T-helper 1 cell treated with Interleukin-12 subunit alpha and Interleukin-12 subunit beta and Interleukin-4 antibody, amounts not matched to agents 30 ng/mL and 1 ng/mL, for 36 hours (primary cell): ENCODE data around the gene SPTLC3. TPM values are rescaled to one million over a fixed set of nuclear protein-coding genes. Genes with fewer than 3 reads are reported as not detected.

Source experiments
- intact Hi-C: fragments of 100-400 bp; cut with micrococcal nuclease; formaldehyde crosslinking; loops from one replicate; pipeline ENCODE4 v1.15.1; 2024
- total RNA-seq: library from RNA; stranded (reverse); gene quantifications from 2 replicates; pipeline ENCODE4 v1.2.3, GENCODE V29; 2022

The SPTLC3 gene
- total RNA-seq, 1 donor from 2014 or later, result 0.39 TPM

DNA sequence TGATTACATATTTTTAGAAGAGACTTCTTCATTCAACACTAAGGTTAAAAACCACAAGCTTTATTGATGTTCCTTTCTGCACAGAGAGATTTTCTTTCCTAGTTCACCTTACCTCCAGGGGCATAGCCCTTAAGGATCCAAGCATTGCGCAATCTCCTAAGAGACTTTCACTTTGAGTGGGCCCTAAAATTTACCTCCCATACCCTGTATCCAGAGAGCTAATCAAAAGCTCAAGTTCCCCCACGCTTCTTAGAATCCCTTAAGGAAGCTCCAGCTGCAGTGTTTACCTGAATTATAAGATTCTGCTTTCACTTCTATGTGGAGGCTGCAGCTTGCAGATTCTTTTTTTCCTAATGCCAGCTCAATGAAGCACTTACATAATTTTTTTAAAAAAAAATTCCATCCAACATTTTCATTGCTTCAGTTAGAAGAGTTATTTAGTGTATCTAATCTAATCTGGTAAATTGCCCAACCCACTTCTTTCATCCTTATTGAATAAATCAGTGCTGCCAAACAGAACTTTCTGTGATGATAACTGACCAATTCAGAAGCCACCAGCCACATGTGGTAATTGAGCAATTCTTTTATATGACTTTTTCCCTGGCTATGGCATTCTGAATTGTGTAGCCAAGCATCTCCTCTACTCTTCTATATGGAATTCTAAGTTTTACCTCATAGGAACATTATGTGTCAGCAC, 24.6 kb upstream of the SPTLC3 start:
- intact Hi-C loops, result no loop called here

DNA sequence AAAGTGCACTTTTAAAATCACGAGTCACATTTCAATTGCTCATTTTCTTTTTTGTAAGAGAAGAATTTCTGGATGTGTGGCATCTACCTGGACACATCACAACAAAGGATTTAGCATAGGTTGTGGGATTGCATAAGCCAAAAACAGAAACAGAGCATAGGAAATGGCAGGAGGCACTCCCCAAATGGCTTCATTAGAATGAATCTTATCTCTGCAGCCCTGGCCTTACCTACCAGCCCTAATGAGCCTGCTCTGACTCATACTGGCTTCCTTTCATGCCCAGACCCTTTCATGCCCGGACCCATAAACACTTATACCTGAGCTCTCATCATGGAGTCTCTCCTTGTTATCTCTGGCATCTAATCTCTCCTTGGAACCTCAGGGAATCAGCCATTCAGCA, 23.9 kb upstream of the SPTLC3 start:
- intact Hi-C loops, result no loop called here

DNA sequence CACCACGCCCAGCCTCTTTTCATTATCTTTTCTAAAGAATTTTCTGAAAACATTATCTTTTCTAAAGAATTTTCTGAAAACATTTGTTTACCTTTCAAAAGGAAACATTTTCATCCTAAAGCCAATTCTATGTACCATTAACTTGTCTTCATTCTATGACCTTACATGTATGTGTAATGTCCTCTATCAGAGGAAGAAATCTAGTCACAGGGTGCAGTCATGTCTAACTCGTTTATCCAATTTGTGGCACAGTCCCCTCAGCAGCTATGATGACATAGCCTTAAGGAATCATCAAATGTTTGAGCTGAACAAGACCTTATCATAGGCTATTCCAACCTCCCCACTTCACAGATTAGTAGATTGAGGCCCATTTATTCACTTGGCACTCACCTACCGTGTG, 21.5 kb upstream of the SPTLC3 start:
- intact Hi-C loops, result no loop called here

DNA sequence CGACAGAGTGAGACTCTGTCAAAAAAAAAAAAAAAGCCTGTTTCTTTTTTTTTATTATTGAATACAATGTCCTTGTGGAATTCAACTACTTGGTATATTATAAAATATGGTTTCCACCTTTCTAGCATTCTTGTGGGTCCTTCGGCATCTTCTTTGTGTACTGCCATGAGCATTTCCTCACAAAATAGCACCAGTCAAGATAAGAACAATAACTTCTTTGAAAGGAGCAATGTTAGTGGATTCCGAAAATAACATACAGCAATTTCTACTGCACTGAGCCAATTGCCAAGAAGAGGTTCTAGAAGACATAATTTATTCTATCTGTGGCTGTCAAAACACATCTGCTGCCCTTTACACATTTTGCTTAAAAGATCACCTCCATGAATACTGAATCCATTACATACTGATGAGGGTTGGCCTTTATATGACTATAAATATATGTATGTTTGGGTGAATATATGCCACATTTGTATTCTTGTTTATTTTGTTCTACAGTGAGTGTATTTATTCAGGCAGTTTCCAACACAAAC, 19.1 kb upstream of the SPTLC3 start:
- intact Hi-C loops, result no loop called here

DNA sequence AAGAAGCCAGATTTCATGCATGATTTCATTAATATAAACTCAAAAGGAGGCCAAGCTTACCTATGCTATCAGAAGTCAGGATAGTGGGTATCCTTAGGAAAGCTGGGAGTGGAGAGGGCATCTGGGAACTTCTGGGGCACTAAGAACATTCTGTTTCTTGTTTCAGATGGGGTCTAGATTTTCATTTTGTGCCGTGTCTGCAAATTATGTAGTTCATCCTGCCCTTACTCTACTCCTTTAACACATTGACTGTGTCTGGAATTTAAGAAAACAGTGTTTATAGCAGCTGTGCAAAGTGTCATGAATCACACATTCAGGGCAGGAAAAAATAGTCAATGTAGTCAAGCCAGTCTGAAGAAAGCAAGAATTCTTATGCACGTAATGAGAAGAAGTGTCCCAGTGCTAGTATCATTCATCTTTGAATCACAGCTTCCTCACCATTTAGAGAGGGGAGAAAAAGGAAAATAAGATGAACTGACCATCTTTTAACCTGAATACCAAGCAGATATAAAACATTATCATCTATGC, 11.6 kb upstream of the SPTLC3 start:
- intact Hi-C loops, result no loop called here

DNA sequence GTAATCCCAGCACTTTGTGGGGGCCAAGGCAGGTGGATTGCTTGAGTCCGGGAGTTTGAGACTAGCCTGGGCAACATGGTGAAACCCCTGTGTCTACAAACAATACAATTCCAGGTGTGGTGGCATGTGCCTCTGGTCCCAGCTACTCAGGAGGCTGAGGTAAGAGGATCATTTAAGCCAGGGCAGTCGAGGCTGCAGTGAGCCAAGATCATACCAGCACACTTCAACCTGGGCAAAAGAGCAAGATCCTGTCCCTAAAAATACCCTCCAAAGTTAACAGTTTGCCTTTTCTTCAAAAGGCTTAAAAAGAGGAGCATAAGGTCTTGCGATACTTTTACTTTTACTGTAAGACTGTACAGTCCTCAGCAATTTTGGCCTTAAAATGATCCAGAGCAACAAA, 10.7 kb upstream of the SPTLC3 start:
- intact Hi-C loops, result no loop called here

DNA sequence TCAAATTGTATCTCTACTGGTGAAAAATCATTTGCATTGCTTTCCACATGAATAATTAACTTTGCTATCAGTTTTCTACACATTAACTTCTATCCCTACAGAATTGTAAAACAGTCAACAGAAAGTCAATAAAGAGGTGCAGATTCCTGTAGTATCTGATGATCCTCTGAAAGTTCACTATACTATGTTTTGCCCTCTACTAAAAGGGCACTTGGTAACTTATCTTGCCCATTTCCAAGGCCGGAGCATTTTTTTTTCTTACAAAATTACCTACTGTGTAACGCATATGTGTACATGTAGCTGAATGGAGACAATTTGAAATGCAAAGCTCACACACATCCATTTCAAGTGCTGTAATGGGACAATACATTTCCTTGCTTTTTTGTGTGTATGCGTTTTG, 9.6 kb upstream of the SPTLC3 start:
- intact Hi-C loops, result no loop called here

DNA sequence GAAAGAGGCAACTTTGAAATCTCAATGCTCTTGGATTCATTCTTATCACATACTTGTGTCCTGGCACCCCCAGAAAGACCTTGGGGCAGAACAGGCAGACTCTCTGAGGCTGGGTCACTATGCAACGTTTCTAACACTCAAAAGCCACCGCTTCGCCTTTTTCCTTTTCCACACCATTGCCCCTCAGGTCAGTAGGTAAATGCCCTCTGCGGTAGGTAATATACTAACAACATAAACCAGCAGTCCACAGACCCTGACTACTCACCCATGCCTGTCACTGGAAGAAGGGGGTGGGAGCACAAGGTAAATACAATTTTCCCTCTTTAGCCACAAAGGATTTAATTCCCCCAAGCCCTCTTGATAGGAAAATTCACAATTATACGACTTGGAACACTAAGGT, 6.5 kb upstream of the SPTLC3 start:
- intact Hi-C loops, result no loop called here

DNA sequence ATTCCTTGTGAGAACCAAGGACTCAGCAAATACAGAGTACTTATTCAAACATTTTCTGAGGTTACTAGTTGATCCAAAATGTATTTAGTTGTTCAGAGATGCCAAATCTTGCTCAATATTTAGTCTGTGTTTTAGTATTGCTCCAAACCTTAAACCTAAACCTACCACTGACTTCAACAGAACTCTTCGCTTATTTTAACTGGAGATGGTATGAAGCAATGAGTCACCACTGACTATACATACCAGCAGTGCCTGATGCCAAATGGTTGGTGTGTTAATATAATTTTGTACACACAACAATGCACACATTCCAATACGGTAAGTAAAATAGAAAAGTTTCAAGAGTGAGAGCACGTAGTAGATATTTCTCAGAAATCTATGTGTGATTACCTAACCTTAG, 1.9 kb upstream of the SPTLC3 start:
- intact Hi-C loops, result no loop called here

DNA sequence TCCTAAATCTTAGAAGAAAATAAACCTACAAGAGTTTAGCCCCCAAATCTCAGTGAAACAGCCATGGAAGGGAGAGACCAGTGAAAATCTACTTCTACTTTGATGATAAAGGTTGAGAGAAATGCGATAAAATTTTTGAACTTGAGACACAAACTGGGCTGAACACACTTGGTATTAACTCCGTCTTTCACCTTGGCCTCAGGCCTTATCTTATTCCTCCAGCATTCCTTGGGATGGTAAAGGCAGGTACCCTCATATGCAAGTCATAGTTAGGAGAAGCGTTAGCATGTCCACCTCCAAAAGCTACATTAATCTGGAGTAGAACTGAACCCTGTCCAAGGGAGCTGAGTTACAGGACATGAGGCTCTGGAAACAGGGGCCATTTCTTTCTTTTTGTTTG, 1.2 kb upstream of the SPTLC3 start:
- intact Hi-C loops, result no loop called here

DNA sequence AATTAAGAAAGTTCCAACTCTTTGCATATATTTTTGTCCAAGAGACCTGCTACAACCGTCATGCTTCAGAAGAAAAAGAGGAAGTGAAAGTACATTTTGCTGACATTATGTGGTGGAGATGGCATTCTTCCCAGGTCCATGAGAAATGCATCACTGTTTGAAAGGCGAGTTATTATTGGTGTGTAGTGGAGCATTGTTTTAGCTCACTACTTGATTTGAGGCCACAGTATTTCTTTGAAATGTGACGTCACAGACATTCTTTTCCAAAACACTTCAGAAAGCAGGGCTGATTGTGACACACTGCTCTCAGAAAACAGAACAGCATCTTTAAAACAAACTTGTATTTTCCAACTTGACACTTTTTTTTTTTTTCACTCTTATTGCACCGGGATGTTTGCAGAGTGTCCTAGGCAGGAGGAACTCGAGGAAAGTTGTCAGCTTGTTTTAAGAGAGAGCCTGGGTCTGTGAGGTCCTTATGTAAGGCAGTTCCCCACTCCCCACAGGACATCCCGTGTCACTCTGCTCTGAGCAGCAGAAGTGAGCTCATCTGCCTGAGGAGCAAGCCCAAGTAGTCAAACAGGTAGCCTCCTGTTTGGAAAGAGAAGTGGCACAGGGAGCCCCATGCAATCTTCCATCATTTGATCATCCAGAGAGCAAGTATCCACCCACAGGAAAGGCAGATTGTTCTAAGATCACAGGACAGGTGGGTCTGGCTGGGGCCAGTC, 1.1 kb downstream of the SPTLC3 start:
- intact Hi-C loops, result no loop called here

DNA sequence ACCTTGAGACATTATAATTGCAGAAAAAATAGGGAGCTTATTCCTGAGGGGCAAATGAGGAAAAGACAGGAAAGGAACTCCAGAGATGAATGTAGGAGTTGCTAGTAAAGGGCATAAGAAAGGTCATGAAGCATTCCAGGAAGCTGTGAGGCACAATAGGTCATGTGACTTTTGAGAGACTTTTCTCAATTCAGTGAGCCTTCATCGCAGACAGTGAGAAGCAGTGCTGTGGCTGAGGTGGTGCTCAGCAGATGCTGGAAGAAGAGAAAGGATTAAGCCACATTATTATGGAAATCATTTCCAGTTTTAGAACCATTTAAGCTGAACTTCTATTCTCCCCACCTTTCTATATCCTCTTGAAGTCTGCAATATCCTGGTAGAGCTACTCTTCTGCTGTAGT, 4.1 kb downstream of the SPTLC3 start:
- intact Hi-C loops, result no loop called here

DNA sequence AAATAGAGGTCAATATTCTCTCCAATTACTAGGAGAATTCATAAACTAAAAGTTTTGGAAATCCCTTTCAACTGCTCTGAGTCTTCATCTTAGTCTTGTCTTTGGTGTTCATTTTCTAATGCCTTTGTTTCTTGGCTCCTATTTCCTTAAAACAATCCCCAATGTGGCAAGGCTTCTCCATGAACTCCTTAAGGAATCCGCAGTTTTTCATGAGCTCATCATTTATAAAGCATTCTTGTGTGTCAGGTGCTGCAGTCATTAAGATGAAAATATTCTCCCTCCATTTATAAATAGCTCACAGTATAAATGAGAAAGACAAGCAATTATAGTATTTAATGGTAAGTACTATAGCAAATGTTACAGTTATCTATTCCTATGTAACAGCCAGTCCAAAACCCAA, 4.6 kb downstream of the SPTLC3 start:
- intact Hi-C loops, result no loop called here

DNA sequence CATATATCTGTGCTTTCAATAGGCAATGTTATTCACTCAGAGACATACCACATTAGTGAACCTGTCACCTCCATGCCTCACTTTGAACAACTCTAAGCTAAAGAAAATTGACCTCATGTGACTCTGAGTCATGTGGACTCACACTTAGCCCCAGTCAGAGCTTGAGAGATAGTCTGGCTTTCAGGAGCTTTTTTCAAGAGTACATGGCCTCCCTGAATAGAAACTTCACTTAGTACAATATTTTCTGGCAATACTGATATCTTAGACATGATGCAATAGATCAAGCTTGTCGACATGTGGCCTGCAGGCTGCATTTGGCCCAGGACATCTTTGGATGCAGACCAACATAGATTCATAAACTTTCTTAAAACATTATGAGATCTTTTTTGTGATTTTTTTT, 8.5 kb downstream of the SPTLC3 start:
- intact Hi-C loops, result no loop called here

DNA sequence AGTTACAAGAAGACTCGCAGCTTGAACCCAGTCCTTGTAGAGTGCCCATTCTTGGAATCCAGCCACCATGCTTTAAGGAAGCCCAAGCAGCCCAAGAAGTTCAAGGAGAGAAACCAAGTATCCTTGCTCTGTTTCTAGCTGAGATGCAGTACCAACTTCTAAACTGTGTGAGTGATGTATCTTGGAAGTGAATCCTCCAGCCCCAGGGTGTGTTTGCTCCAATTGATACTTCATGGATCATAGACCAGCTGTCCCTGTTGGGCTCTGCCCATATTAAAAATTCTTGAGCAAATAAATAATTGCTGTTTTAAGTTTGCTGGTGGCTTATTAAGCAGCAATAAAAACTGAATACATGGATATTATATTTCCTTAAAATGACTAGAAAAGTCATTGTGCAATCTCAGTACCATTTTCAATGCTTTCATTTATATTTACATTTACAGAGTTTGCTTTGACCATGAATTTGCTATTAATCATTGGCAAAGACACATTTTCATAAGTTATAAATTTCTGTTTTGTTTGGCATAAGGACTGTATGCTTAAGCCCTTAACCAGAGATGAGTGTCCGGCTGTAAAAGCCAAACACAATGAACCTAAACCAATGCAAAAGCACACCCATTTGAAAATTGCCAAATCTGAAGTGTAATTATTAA, 9.2 kb downstream of the SPTLC3 start:
- intact Hi-C loops, result no loop called here

DNA sequence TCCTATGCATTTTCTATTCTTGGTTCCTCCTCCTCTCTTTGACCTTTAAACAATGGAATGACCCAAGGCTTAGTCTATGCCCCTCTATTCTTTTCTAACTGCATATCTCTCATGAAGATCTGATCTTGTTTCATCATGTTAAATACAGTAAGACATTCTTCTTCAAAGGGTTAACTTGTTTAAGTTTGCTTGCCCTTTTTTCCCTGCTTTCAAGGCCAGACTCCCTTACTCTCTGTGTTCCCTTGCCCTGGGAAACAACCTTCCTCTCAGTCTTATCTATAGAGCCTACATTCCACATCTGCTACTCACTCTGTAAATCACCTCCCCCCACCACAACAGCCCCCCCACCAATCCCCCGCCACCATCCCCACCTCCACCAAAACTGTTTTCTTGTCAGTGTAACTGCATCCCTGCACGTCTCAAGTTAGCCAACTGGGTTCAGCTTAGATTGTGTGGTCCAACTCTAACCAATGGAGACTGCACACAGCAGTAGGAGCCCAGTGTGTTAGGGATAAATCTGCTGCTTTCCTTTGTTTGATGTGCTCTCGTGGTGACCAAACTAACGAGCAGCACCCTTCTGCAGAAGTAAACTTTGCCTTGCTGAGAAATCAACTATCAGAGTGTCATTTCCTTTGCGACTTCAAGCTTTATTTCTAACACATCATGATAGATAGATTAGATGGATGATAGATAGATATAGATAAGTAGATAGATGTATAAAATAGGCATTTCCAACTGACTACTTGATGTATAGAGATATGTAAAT, 12.6 kb downstream of the SPTLC3 start:
- intact Hi-C loops, result no loop called here

DNA sequence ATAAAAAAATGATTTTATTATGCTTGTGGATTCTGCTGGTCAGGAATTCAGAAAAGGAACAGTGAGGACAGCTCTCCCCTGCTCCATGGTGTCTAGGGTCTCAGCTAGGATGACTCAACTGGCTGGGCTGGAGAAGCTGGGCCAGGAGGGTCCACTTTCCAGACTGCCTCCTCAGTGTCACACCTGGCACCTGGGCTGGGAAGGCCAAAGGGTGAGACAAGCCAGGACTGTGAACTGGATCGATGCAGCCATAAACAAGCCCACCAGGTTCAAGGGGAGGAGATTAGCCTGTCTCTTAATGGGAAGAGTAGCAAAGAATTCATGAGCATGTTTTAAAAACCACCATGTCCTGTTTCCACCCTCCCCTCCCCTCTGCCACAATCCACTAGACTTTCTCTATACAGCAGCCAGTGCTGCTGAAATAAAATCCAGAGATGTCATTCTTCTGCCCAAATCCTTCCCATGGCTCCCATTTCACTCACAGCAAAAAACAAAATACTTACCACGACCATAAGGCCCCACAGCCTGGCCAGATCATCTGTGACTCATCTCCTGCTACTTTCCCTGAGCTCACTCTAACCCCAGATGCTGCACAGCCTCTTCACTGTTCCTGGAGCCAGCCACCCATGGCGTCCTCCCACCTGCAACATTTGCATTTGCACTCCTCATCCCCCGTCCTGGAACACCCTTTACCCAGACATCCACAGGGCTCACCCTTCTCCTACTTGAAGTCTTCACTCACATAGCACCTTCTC, 13.8 kb downstream of the SPTLC3 start:
- intact Hi-C loops, result no loop called here

DNA sequence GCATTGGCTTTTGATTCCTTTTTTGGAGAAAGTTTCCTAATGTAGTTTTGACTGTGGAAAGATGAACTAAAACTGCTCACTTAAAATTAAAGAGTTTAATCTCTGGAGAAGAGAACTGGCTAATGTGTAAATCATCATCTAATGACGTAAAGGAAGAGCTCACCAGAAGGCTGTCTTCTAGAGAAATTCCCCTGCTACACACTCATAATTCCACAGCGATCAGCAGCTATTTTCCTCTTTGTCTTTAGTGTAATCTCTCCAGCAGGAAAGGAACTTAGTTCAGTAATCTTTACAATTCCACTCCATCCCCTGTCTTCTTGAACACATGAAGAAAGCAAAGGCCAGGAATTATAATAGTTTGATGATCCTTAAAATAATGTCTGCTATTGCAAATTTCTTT, 15.8 kb downstream of the SPTLC3 start:
- intact Hi-C loops, result no loop called here

DNA sequence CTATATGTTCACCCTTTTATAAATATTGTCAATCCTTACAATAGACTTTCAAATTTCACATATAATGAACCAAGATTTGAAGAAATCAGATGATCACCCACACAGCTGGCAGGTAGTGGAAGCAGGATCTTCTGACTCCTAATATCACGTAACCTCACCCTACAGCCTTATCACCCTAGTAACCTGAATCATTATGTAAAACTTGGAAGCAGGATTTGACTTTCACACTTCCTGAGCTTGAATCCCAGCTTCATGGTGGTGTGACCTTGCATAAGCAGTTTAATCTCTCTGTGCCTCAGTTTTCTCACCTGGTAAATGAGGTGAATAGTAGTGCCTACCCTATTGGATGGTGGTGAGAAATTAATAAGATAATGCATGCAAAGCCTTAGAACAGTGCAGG, 16.4 kb downstream of the SPTLC3 start:
- intact Hi-C loops, result no loop called here

DNA sequence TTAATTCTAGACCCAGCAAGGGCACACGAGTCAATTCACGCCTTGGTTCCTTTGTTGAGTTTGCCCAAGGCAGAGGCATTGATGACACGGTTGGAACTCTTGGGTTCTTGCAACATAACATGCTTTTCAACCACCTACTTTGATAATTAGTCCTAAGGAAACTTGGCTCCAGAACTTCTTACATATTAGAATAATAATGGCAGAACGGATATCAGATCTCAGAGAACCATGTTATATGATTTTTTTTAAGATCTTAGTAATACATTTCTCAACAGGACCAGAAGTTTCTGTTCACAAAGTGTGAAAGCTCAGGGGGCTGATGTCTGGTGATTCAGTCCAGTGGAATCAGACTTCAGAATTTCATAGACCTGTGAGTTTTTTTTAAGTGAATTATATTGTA, 19.2 kb downstream of the SPTLC3 start:
- intact Hi-C loops, result no loop called here

DNA sequence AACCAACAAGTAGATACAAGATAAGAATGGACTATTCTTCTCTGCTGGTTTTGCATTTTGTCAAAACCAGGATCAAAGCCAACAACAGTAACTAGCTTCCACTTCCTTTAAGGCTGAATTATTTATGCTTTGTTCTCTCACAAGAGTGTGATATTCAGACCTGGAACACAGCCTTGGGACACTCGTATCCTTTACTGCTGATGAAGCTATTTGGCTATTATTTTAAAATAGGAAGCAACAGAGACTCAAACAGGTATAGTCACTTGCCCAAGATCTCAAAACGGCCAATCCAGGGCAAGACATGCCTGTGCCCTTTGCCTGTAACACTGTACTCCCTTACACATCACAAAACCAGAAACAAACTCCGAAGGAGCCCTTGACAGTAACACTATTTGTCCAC, 19.9 kb downstream of the SPTLC3 start:
- intact Hi-C loops, result no loop called here
